ENCODE measurements around the gene POLN.

Gene POLN

DNA sequence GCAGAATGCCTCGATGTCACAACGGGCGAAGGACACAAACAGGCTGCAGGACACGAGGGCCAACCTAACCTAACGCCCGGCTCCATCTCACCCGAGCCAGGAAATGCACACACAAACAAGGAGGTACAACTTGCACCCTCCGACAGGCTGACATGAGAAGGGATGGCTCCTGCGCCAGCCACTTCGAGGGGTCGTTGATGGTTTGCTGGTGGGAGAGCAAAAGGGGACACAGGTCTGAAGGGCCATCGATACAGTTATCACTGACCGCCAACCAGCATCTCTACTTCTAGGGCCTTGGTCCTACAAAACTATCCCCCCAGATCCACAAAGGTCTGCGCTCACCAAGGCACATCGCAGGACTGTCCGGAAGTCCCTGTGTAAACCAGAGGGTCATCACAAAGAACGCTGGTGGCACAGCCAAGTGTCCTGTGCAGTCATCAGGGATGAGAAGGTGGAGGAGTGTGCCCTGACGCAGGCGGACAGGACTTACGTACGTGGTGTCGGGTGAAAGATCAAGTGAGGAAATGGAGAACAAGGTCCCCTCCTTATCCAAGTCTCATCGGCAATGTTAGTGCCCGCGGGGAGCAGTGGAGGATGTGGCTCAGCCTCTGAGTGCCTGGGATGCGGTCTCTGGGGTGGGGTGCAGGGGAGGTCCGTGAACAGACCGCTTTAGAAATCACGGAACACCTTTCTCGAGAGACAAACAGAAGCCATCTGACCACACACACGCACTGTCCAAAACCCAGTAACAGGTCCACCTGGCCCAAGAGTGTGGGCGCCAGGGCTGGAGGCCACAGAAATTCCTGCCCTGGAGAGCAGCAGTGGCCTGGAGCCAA lies 13.0 kb upstream of the POLN start:
- WGBS (ENCODE audit: insufficient coverage), result 94% methylated on average over 23 of the region's 32 CpGs
- H3K36me3 ChIP-seq (ENCODE audit: control insufficient read depth in 4 of 4, insufficient read depth in 4 of 4, low read length in 3 of 4), result peaks cover 10 to 95% (median 32%) of the 10 kb centered on the region in 4 experiments
- no peak overlapping the region for H3K27ac ChIP-seq (ENCODE audit: insufficient read depth in 1 of 2, low read depth in 1 of 2, low read length in 2 of 2, poor library complexity in 1 of 2, severe bottlenecking in 2 of 2)
- ChIA-PET POLR2A (no interaction called here), CTCF (no interaction called here)
- H3K9me3 ChIP-seq (ENCODE audit: control extremely low read depth in 1 of 5, control insufficient read depth in 4 of 5, insufficient read depth in 2 of 5, low read depth in 1 of 5, low read length in 4 of 5), result no peaks in the 10 kb centered on the region
- peaks cover 0 to 12% (median under 1%) of the 10 kb centered on the region in 4 experiments for H3K4me1 ChIP-seq (ENCODE audit: control extremely low read depth in 1 of 4, control insufficient read depth in 4 of 4, insufficient read depth in 4 of 4, low read length in 3 of 4)
- no peak for DNase-seq
- no peaks in the 10 kb centered on the region for H3K27me3 ChIP-seq (replicated peaks in 2 of 5; ENCODE audit: control insufficient read depth in 4 of 5, insufficient read depth in 5 of 5, low read length in 4 of 5)
- no peak overlapping the region for H3K4me3 ChIP-seq (ENCODE audit: control insufficient read depth in 1 of 7, extremely low read depth in 1 of 7, insufficient read depth in 4 of 7, low read depth in 2 of 7, low read length in 6 of 7)

DNA sequence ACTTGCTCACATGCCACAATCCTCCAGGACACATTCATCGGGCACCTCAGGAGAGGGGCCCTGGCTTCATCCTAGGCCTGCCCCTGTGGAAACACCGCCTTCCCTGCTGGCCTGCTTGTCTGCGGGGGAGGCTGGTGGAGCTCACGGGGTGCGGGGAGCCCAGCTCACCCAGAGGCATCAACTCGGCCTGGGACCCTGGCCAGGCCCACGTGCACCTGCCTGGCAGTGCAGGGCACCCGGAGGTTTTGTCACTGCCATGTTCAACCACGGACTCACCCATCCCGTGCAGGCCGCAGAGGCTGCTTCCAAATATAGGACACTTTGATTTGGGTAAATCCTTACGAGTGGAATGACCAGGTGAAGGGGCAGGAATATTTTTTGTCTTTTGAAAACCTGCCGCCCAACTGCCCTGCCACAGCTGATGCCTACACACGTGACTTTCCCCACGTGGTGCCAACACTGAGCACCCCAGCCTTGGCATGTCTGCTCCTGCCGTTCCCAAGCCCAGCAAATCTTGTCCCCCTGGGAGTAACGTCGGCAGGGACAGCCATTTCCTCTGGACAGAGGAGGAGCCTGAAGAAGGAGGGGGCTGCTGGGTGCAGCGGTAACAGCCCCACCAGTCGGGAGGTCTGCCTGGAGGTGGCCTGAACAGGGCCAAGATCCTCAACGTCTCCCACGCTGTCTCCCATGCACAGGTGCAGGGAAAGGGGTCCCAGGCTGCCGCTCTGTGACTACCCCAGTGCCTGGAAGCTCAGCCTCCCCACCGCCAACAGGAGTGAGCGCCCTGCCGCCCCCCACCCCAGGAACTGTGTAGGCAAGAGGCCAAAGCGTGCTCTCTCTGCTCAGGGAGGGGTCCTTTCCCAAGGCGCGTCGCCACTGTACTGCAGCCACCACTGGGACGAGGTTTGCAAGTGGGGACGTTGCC lies 11.5 kb upstream of the POLN start:
- Histone ChIP-seq H3K36me3 (ENCODE audit: control insufficient read depth in 4 of 4, insufficient read depth in 4 of 4, low read length in 3 of 4) (peaks cover 9 to 98% (median 35%) of the 10 kb centered on the region in 4 experiments), H3K4me1 (ENCODE audit: control extremely low read depth in 1 of 4, control insufficient read depth in 4 of 4, insufficient read depth in 4 of 4, low read length in 3 of 4) (peaks cover 0 to 3% (median 0%) of the 10 kb centered on the region in 4 experiments)
- WGBS (ENCODE audit: insufficient coverage), result 95% methylated on average over 22 of the region's 32 CpGs

GRCh38 chr4:2252530-2253091 lies 10.7 kb upstream of the POLN start:
- H3K4me3 ChIP-seq (ENCODE audit: control insufficient read depth in 1 of 7, extremely low read depth in 1 of 7, insufficient read depth in 4 of 7, low read depth in 2 of 7, low read length in 6 of 7), result no peak overlapping the region
- CTCF ChIA-PET, result interaction anchor here (0.6 kb wide), 1 partner anchor 11 kb away, joined by 3 read pairs; the partner anchor contains the start of genes HAUS3 and POLN
- WGBS (ENCODE audit: insufficient coverage), result 98% methylated on average over 5 of the region's 12 CpGs
- H3K27me3 ChIP-seq (replicated peaks in 2 of 5; ENCODE audit: control insufficient read depth in 4 of 5, insufficient read depth in 5 of 5, low read length in 4 of 5), result no peaks in the 10 kb centered on the region
- no peaks in the 10 kb centered on the region for H3K9me3 ChIP-seq (ENCODE audit: control extremely low read depth in 1 of 5, control insufficient read depth in 4 of 5, insufficient read depth in 2 of 5, low read depth in 1 of 5, low read length in 4 of 5)
- peaks cover 0 to 3% (median 0%) of the 10 kb centered on the region in 4 experiments for H3K4me1 ChIP-seq (ENCODE audit: control extremely low read depth in 1 of 4, control insufficient read depth in 4 of 4, insufficient read depth in 4 of 4, low read length in 3 of 4)
- H3K27ac ChIP-seq (ENCODE audit: insufficient read depth in 1 of 2, low read depth in 1 of 2, low read length in 2 of 2, poor library complexity in 1 of 2, severe bottlenecking in 2 of 2), result no peak overlapping the region
- DNase-seq, result no peak
- POLR2A ChIA-PET, result no interaction called here
- H3K36me3 ChIP-seq (ENCODE audit: control insufficient read depth in 4 of 4, insufficient read depth in 4 of 4, low read length in 3 of 4), result peaks cover 7 to 97% (median 36%) of the 10 kb centered on the region in 4 experiments

More for the DNA sequence above, 11.5 kb upstream of the POLN start:
- CTCF ChIA-PET, result interaction anchor here (0.6 kb wide), 1 partner anchor 12 kb away, joined by 3 read pairs; the partner anchor contains the start of genes HAUS3 and POLN
- Histone ChIP-seq H3K27me3 (replicated peaks in 2 of 5; ENCODE audit: control insufficient read depth in 4 of 5, insufficient read depth in 5 of 5, low read length in 4 of 5) (no peaks in the 10 kb centered on the region), H3K9me3 (ENCODE audit: control extremely low read depth in 1 of 5, control insufficient read depth in 4 of 5, insufficient read depth in 2 of 5, low read depth in 1 of 5, low read length in 4 of 5) (no peaks in the 10 kb centered on the region), H3K27ac (ENCODE audit: insufficient read depth in 1 of 2, low read depth in 1 of 2, low read length in 2 of 2, poor library complexity in 1 of 2, severe bottlenecking in 2 of 2) (no peak overlapping the region), H3K4me3 (ENCODE audit: control insufficient read depth in 1 of 7, extremely low read depth in 1 of 7, insufficient read depth in 4 of 7, low read depth in 2 of 7, low read length in 6 of 7) (no peak overlapping the region)
- no peak for DNase-seq
- POLR2A ChIA-PET, result no interaction called here

GRCh38 chr4:2251795-2252529 lies 10.0 kb upstream of the POLN start:
- no peaks in the 10 kb centered on the region for H3K27me3 ChIP-seq (replicated peaks in 2 of 5; ENCODE audit: control insufficient read depth in 4 of 5, insufficient read depth in 5 of 5, low read length in 4 of 5)
- ChIA-PET CTCF (interaction anchor here (1.1 kb wide), 1 partner anchor 102 kb away, joined by 3 read pairs; no protein-coding TSS in a partner anchor), POLR2A (no interaction called here)
- WGBS (ENCODE audit: insufficient coverage), result 97% methylated on average over 13 of the region's 16 CpGs
- no peaks in the 10 kb centered on the region for H3K4me1 ChIP-seq (ENCODE audit: control extremely low read depth in 1 of 4, control insufficient read depth in 4 of 4, insufficient read depth in 4 of 4, low read length in 3 of 4)
- no peaks in the 10 kb centered on the region for H3K9me3 ChIP-seq (ENCODE audit: control extremely low read depth in 1 of 5, control insufficient read depth in 4 of 5, insufficient read depth in 2 of 5, low read depth in 1 of 5, low read length in 4 of 5)
- H3K27ac ChIP-seq (ENCODE audit: insufficient read depth in 1 of 2, low read depth in 1 of 2, low read length in 2 of 2, poor library complexity in 1 of 2, severe bottlenecking in 2 of 2), result no peak overlapping the region
- H3K4me3 ChIP-seq (ENCODE audit: control insufficient read depth in 1 of 7, extremely low read depth in 1 of 7, insufficient read depth in 4 of 7, low read depth in 2 of 7, low read length in 6 of 7), result no peak overlapping the region
- H3K36me3 ChIP-seq (ENCODE audit: control insufficient read depth in 4 of 4, insufficient read depth in 4 of 4, low read length in 3 of 4), result peaks cover 5 to 96% (median 34%) of the 10 kb centered on the region in 4 experiments
- DNase-seq, result no peak

GRCh38 chr4:2251073-2251794 lies 9.3 kb upstream of the POLN start:
- no peak overlapping the region for H3K4me3 ChIP-seq (ENCODE audit: control insufficient read depth in 1 of 7, extremely low read depth in 1 of 7, insufficient read depth in 4 of 7, low read depth in 2 of 7, low read length in 6 of 7)
- H3K36me3 ChIP-seq (ENCODE audit: control insufficient read depth in 4 of 4, insufficient read depth in 4 of 4, low read length in 3 of 4), result peaks cover 5 to 89% (median 34%) of the 10 kb centered on the region in 4 experiments
- no peaks in the 10 kb centered on the region for H3K9me3 ChIP-seq (ENCODE audit: control extremely low read depth in 1 of 5, control insufficient read depth in 4 of 5, insufficient read depth in 2 of 5, low read depth in 1 of 5, low read length in 4 of 5)
- no peak overlapping the region for H3K27ac ChIP-seq (ENCODE audit: insufficient read depth in 1 of 2, low read depth in 1 of 2, low read length in 2 of 2, poor library complexity in 1 of 2, severe bottlenecking in 2 of 2)
- no peaks in the 10 kb centered on the region for H3K27me3 ChIP-seq (replicated peaks in 2 of 5; ENCODE audit: control insufficient read depth in 4 of 5, insufficient read depth in 5 of 5, low read length in 4 of 5)
- POLR2A ChIA-PET, result interaction anchor here (1.4 kb wide), 1 partner anchor 9 kb away, joined by 4 read pairs; the partner anchor contains the start of genes HAUS3 and POLN
- no peaks in the 10 kb centered on the region for H3K4me1 ChIP-seq (ENCODE audit: control extremely low read depth in 1 of 4, control insufficient read depth in 4 of 4, insufficient read depth in 4 of 4, low read length in 3 of 4)
- DNase-seq, result no peak
- WGBS (ENCODE audit: insufficient coverage), result 96% methylated on average over 24 of the region's 25 CpGs
- CTCF ChIA-PET, result interaction anchor here (1.1 kb wide), 1 partner anchor 103 kb away, joined by 3 read pairs; no protein-coding TSS in a partner anchor

Measured in common myeloid progenitor, CD34-positive (primary cell).